Measurements from ENCODE around the gene AAMP. TPM values are rescaled to one million over a fixed set of nuclear protein-coding genes. Genes with fewer than 3 reads are reported as not detected.

The AAMP gene
- total RNA-seq, 1 donor from 2014 or later: 88.0 TPM

DNA sequence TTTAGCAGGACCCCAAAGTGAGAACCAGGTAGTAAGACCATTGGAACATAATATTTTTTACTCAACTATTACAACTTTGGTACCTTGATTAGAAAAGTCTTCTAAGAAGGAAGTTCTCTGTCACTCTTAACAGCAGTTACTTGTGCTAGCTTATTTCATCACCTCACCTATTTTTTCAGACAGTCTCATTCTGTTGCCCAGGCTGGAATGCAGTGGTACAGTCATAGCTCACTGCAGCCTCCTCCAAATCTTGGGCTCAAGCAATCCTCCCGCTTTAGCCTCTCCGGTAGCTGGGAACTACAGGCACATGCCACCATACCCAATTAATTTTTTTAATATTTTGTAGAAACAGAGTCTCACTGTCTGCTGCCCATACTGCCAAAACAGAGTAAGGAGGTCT, 34.9 kb downstream of the AAMP start:
- no peak overlapping the region for H3K27ac Mint-ChIP-seq
- peaks cover 62% of the 10 kb centered on the region for H3K36me3 Mint-ChIP-seq (ENCODE audit: low read depth)
- no peak for DNase-seq (ENCODE audit: low spot score)
- no peaks in the 10 kb centered on the region for H3K27me3 Mint-ChIP-seq (ENCODE audit: insufficient read depth)
- no peak overlapping the region for H3K4me3 Mint-ChIP-seq
- H3K9me3 Mint-ChIP-seq: no peaks in the 10 kb centered on the region
- intact Hi-C loops (cut with micrococcal nuclease): no loop called here
- H3K4me1 Mint-ChIP-seq (ENCODE audit: low read depth): peaks cover 34% of the 10 kb centered on the region

DNA sequence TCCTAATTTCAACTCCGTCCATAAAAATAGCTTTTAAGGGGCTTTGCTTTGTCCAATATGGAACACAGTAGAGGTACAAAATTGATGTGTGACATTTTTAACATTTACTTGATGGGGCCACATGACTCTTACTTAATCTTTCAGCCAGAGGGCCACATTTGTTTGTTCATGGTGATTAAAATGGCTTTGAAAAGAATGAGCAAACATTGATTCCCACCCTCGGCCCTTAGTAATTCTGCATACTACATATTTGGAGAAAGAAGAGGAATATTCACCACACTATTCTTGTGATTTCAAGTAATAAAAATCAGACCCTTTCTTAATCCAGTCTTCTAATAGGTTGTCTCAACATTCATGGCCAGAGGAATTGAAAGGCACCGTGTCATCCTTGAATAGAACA, 35.4 kb downstream of the AAMP start:
- Mint-ChIP-seq H3K9me3 (no peaks in the 10 kb centered on the region), H3K4me1 (ENCODE audit: low read depth) (peaks cover 34% of the 10 kb centered on the region), H3K27me3 (ENCODE audit: insufficient read depth) (no peaks in the 10 kb centered on the region), H3K4me3 (no peak overlapping the region), H3K36me3 (ENCODE audit: low read depth) (peaks cover 62% of the 10 kb centered on the region), H3K27ac (no peak overlapping the region)
- intact Hi-C loops (cut with micrococcal nuclease): no loop called here
- no peak for DNase-seq (ENCODE audit: low spot score)

DNA sequence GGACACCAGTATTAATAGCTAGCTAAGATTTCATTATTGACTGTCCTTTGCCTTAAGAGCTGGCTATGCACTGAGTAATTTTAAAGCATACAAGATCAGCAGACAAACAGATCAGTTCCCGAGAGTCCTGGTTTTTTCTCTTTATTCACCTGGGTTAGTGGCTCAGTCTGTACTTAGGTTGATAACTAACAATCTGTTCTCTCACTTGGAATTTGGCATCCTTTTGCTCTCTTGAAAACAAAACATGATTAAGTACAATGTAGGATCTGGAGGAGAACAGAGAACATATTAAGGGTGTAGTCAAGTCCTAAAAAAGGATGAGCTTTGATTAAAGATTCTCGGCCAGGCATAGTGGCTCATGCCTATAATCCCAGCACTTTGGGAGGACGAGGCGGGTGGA, 36.4 kb downstream of the AAMP start:
- Mint-ChIP-seq H3K9me3 (no peaks in the 10 kb centered on the region), H3K27ac (no peak overlapping the region), H3K36me3 (ENCODE audit: low read depth) (peaks cover 61% of the 10 kb centered on the region), H3K27me3 (ENCODE audit: insufficient read depth) (no peaks in the 10 kb centered on the region), H3K4me3 (no peak overlapping the region), H3K4me1 (ENCODE audit: low read depth) (peaks cover 42% of the 10 kb centered on the region)
- intact Hi-C loops (cut with micrococcal nuclease): no loop called here
- no peak for DNase-seq (ENCODE audit: low spot score)

DNA sequence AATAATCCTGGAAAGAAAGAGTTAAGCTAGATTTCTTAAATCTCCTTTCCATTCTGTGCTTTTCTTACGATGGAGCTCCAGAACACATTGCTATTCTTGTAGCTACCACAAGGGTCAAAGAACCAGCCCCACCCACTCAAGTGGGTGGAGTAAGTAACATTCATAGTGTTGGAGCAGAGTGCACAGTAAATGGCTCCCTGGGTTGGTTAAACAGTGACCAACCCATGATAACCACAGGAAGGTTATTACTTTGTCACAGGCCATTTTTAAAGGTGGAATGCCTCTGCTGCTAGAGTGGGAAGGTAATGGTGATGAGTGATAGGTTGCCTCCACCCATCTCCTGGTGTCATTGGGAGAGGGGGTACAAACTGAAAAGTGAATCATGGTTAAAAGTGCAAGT, 39.1 kb downstream of the AAMP start:
- intact Hi-C loops (cut with micrococcal nuclease): loop anchor here (1.0 to 2.0 kb wide), 2 partner anchors 14 to 39 kb away; partner anchors contain the start of genes AAMP and PNKD
- Mint-ChIP-seq H3K27ac (peak overlapping the region; percentile 86), H3K9me3 (no peaks in the 10 kb centered on the region), H3K4me1 (ENCODE audit: low read depth) (peaks cover 56% of the 10 kb centered on the region), H3K4me3 (peak overlapping the region; percentile 67), H3K27me3 (ENCODE audit: insufficient read depth) (no peaks in the 10 kb centered on the region), H3K36me3 (ENCODE audit: low read depth) (peaks cover 73% of the 10 kb centered on the region)
- DNase-seq (ENCODE audit: low spot score): no peak

DNA sequence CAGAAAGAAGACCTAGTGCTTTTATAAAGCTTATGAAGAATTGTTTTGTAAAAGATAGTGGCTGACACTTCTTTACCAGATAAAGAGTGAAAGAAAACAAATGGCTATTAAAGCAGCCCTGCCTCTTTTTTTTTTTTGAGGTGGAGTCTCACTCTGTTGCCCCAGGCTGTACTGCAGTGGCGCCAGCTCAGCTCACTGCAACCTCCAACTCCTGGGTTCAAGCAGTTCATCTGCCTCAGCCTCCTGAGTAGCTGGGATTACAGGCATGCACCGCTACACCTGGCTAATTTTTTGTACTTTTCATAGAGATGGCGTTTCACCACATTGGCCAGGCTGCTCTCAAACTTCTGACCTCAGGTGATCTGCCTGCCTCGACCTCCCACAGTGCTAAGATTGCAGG, 40.1 kb downstream of the AAMP start:
- peak overlapping the region; percentile 67 for H3K4me3 Mint-ChIP-seq
- intact Hi-C loops (cut with micrococcal nuclease): loop anchor here (1.0 to 10.0 kb wide), 6 partner anchors 12 to 1025 kb away; partner anchors contain the start of genes TUBA4A and TUBA4B
- H3K4me1 Mint-ChIP-seq (ENCODE audit: low read depth): peaks cover 66% of the 10 kb centered on the region

DNA sequence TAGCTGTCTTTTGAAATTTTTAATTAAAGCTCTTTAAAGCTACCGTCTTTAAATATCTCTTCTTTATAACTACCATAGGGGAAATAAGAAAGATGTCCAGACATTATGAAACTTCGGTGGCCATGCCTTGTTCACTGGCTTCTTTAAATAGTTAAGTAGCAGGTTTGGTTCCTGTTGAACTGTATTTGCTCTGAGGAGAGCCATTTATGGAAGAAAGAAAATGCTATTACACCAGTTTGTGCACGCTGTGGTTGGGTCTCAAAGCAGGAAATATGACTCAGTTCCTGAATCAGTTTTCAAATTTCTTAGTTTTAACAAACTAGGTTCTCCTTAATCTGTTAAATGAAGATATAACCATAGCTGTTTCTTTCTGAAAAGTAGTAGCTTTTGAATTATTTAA, 40.7 kb downstream of the AAMP start:
- peaks cover 75% of the 10 kb centered on the region for H3K36me3 Mint-ChIP-seq (ENCODE audit: low read depth)
- H3K4me1 Mint-ChIP-seq (ENCODE audit: low read depth): peaks cover 66% of the 10 kb centered on the region
- DNase-seq (ENCODE audit: low spot score): peak; percentile 57
- intact Hi-C loops (cut with micrococcal nuclease): loop anchor here (1.0 to 10.0 kb wide), 5 partner anchors 11 to 1026 kb away; partner anchors contain the start of genes TUBA4A and TUBA4B
- H3K27ac Mint-ChIP-seq: peak overlapping the region; percentile 87
- H3K9me3 Mint-ChIP-seq: no peaks in the 10 kb centered on the region
- H3K4me3 Mint-ChIP-seq: peak overlapping the region; percentile 65
- no peaks in the 10 kb centered on the region for H3K27me3 Mint-ChIP-seq (ENCODE audit: insufficient read depth)

More for the DNA sequence above, 40.1 kb downstream of the AAMP start:
- peaks cover 76% of the 10 kb centered on the region for H3K36me3 Mint-ChIP-seq (ENCODE audit: low read depth)
- H3K27ac Mint-ChIP-seq: peak overlapping the region; percentile 86
- no peaks in the 10 kb centered on the region for H3K9me3 Mint-ChIP-seq
- DNase-seq (ENCODE audit: low spot score): no peak
- no peaks in the 10 kb centered on the region for H3K27me3 Mint-ChIP-seq (ENCODE audit: insufficient read depth)

DNA sequence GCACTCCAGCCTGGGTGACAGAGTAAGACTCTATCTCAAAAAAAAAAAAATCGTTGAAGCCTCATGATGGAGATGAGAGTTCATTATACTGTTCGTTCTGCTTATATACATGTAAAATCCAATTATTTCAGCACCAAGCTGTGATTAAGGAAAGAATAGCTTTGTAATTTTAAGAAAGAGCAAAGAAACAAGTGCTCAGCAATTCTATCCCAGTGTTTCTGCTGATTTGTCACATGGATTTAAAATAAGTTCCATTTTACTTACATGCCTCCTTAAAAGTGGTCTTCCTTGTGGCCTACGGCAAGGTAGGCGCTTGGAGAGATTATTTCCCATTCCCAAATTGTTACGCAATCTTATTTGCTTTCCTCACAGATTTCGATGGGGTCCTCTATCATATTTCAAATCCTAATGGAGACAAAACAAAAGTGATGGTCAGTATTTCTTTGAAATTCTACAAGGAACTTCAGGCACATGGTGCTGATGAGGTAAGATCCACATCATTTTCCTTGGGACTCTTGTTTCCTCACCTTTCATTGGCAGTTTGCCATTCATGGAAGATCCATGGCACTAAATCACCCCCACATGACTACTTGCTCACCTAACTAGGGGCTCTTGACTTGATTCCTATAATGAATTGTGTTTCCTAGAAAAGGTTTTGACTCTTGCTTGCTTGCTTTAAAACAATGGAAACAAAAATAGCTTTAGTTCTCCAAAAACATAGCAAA, 41.4 kb downstream of the AAMP start:
- Mint-ChIP-seq H3K36me3 (ENCODE audit: low read depth) (peaks cover 73% of the 10 kb centered on the region), H3K9me3 (no peaks in the 10 kb centered on the region), H3K27ac (peak overlapping the region; percentile 87), H3K27me3 (ENCODE audit: insufficient read depth) (no peaks in the 10 kb centered on the region), H3K4me3 (peak overlapping the region; percentile 65), H3K4me1 (ENCODE audit: low read depth) (peaks cover 67% of the 10 kb centered on the region)
- DNase-seq (ENCODE audit: low spot score): no peak
- intact Hi-C loops (cut with micrococcal nuclease): loop anchor here (1.0 to 10.0 kb wide), 5 partner anchors 10 to 1026 kb away; partner anchors contain the start of genes TUBA4A and TUBA4B

DNA sequence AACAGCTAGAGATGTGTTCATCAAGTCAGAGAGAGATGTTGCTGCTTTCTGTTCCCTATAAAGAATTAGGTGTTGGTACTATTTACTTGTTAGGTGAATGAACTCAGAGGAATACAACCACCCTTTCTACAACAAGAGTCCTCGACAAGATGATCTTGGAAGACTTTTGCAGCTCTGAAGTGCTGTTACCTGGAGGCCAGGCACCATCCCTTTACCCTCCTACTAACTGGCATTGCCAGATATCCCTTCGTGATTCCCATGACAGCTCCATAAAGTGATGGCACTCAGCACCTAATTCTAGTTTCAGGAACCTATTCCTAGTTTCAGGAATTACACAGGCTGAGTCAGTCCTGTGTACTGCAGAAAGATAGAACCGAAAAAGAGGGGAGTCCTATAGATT, 43.0 kb downstream of the AAMP start:
- DNase-seq (ENCODE audit: low spot score): no peak
- intact Hi-C loops (cut with micrococcal nuclease): loop anchor here (10.0 kb wide), 2 partner anchors 668 to 1028 kb away; partner anchors contain the start of genes TUBA4A and TUBA4B
- H3K27ac Mint-ChIP-seq: peak overlapping the region; percentile 72
- H3K27me3 Mint-ChIP-seq (ENCODE audit: insufficient read depth): no peaks in the 10 kb centered on the region
- H3K4me3 Mint-ChIP-seq: no peak overlapping the region
- H3K4me1 Mint-ChIP-seq (ENCODE audit: low read depth): peaks cover 72% of the 10 kb centered on the region
- H3K9me3 Mint-ChIP-seq: no peaks in the 10 kb centered on the region
- peaks cover 63% of the 10 kb centered on the region for H3K36me3 Mint-ChIP-seq (ENCODE audit: low read depth)

DNA sequence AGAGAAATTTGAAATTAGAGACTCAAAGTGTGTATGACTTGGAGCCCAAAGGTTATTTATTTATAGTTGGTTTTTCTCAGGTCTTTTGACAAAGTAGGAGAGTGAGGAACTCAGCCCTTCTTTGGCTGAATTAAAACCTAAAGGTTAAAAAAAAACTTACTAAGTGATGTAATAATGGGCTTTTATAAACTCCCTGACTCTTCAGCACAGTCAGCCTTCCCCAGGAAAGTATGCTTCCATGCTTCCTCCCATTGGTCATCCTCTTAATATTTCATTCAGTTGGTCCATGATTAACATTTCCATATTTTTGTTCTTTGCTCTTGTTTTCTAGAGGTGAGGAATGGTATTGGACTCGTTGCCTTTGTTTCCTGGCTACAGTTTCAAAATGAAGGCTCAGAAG, 45.8 kb downstream of the AAMP start:
- Mint-ChIP-seq H3K27me3 (ENCODE audit: insufficient read depth) (no peaks in the 10 kb centered on the region), H3K9me3 (no peaks in the 10 kb centered on the region), H3K4me1 (ENCODE audit: low read depth) (peaks cover 81% of the 10 kb centered on the region)

DNA sequence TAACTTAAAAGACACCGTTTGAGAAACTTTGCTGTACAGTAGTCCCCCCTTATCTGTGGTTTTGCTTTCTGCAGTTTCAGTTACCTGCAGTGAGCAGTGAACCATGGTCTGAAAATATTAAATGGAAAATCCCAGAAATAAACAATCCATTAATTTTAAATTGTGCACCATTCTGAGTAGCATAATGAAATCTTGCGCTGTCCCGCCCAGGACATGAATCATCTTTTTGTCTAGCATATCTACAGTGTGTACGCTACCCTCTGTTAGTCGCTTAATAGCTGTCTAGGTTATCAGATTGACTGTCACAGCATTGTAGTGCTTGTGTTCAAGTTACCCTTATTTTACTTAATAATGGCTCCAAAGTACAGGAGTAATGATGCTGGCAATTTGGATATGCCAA, 46.9 kb downstream of the AAMP start:
- intact Hi-C loops (cut with micrococcal nuclease): loop anchor here (10.0 kb wide), 2 partner anchors 672 to 1032 kb away; partner anchors contain the start of genes TUBA4A and TUBA4B
- peaks cover 72% of the 10 kb centered on the region for H3K4me1 Mint-ChIP-seq (ENCODE audit: low read depth)

More for the DNA sequence above, 45.8 kb downstream of the AAMP start:
- DNase-seq (ENCODE audit: low spot score): no peak
- peaks cover 69% of the 10 kb centered on the region for H3K36me3 Mint-ChIP-seq (ENCODE audit: low read depth)
- intact Hi-C loops (cut with micrococcal nuclease): loop anchor here (10.0 kb wide), 2 partner anchors 671 to 1031 kb away; partner anchors contain the start of genes TUBA4A and TUBA4B
- H3K4me3 Mint-ChIP-seq: peak overlapping the region; percentile 65
- peak overlapping the region; percentile 79 for H3K27ac Mint-ChIP-seq

DNA sequence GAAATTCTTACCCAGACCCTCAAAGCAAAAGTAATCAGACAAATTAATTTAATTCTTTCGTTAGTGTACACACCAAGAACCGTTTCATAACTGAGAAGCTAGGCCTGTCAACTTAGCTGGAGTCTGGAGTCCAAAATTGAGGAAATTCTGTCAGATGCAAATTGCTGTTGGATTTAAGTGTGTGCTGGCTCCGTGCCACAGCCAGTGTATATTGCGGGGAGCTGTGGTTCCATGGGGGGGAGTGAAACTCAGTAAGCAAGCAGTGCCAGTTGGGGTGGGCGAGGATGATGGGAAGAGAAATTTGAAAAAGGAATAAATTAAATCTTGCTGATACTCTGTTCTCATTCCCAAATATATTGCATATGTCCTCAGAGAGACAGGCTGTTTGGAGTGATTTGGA, 48.9 kb downstream of the AAMP start:
- Mint-ChIP-seq H3K27me3 (ENCODE audit: insufficient read depth) (no peaks in the 10 kb centered on the region), H3K36me3 (ENCODE audit: low read depth) (peaks cover 56% of the 10 kb centered on the region), H3K9me3 (no peaks in the 10 kb centered on the region), H3K4me1 (ENCODE audit: low read depth) (peaks cover 73% of the 10 kb centered on the region), H3K27ac (peak overlapping the region; percentile 95), H3K4me3 (peak overlapping the region; percentile 91)
- intact Hi-C loops (cut with micrococcal nuclease): loop anchor here (10.0 kb wide), 2 partner anchors 674 to 1034 kb away; partner anchors contain the start of genes TUBA4A and TUBA4B
- DNase-seq (ENCODE audit: low spot score): no peak

More for the DNA sequence above, 46.9 kb downstream of the AAMP start:
- Mint-ChIP-seq H3K4me3 (peak overlapping the region; percentile 23), H3K27ac (peak overlapping the region; percentile 61), H3K36me3 (ENCODE audit: low read depth) (peaks cover 65% of the 10 kb centered on the region), H3K27me3 (ENCODE audit: insufficient read depth) (no peaks in the 10 kb centered on the region), H3K9me3 (no peaks in the 10 kb centered on the region)
- no peak for DNase-seq (ENCODE audit: low spot score)

DNA sequence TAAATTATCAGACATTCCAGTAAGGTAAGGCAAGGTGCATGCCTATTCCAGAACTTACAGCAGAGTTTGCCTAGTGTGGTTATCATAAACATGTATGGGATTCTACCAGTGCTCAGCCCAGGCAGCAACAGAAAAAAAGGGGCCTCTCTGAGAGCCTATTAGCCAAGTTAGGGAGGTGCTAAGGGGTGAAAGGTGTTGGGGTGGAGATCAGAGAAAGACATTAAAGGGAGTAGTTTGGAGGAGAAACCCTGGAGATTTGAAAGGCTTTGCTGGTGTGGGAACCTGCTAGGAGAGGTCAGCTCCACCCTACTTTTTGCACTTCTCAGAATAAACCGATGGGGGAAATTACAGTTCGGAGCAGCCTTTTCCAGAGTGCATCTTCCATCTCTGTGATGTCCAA, 50.0 kb downstream of the AAMP start:
- Mint-ChIP-seq H3K4me1 (ENCODE audit: low read depth) (peaks cover 64% of the 10 kb centered on the region), H3K36me3 (ENCODE audit: low read depth) (peaks cover 46% of the 10 kb centered on the region), H3K27me3 (ENCODE audit: insufficient read depth) (no peaks in the 10 kb centered on the region), H3K4me3 (peak overlapping the region; percentile 91), H3K9me3 (no peaks in the 10 kb centered on the region), H3K27ac (peak overlapping the region; percentile 95)
- intact Hi-C loops (cut with micrococcal nuclease): loop anchor here (2.0 to 10.0 kb wide), 8 partner anchors 37 to 1725 kb away; partner anchors contain the start of genes BCS1L, CTDSP1, DNPEP and RPL37A
- no peak for DNase-seq (ENCODE audit: low spot score)
